GM12878 (cell line): Measurements from ENCODE around the gene MLXIP. TPM values are rescaled to one million over a fixed set of nuclear protein-coding genes. Genes with fewer than 3 reads are reported as not detected.

Source experiments
- ATAC-seq: fragments of 200-7000 bp; cut with Tn5 transposase; 3 replicates; pipeline ENCODE4 v1.9.1; 2020; ENCODE audit warnings: mild to moderate bottlenecking, moderate library complexity
- BruUV-seq: library from RNA; stranded (reverse); fragments of 400-500 nt; replicated peaks from 2 replicates; lab custom pipeline; 2021; lab: Mats Ljungman, UMichigan
- CTCF ChIA-PET: fragments of 300-600 bp; sonication (Branson Sonifier 250); formaldehyde crosslinking; extraction: SDS; loops from one replicate; lab custom pipeline; 2021; ENCODE audit warnings: inconsistent platforms; lab: Yijun Ruan, JAX
- POLR2A ChIA-PET: fragments of 350-600 bp; formaldehyde crosslinking; extraction: SDS; loops from one replicate; lab custom pipeline; 2021; ENCODE audit warnings: inconsistent platforms; lab: Charles Lee
- RAD21 ChIA-PET: fragments of 300-600 bp; sonication (Branson Sonifier 250); formaldehyde crosslinking; loops from one replicate; lab custom pipeline; 2023; ENCODE audit warnings: antibody characterized with exemption; ENCODE audit not compliant: unreplicated experiment; lab: Charles Lee
- SMC1A ChIA-PET: fragments of 300-600 bp; sonication (Branson Sonifier 250); formaldehyde crosslinking; loops from one replicate; lab custom pipeline; 2023; ENCODE audit not compliant: unreplicated experiment, uncharacterized antibody; lab: Charles Lee
- DNase-seq: peaks from one replicate; pipeline ENCODE4 v3.0.0-alpha.2; 2011; ENCODE audit warnings: low read depth, low spot score
- FAIRE-seq: peaks from 3 replicates; lab custom pipeline; 2011; peaks lifted over from hg19 to GRCh38; lab: Jason Lieb, UNC
- H2AFZ ChIP-seq: 2 replicates; pipeline ENCODE4 v1.6.0; 2011; ENCODE audit warnings: low read depth, low read length, control low read depth; ENCODE audit not compliant: control insufficient read depth
- H3K27ac ChIP-seq: 2 replicates; pipeline ENCODE4 v1.5.1; 2011; ENCODE audit warnings: control low read depth; ENCODE audit not compliant: control insufficient read depth, insufficient read depth
- H3K27me3 ChIP-seq, 2 experiments: replicated peaks in 1 of 2; 2 replicates each; pipeline versions ENCODE4 v1.6.0 to v1.6.1; 2011; ENCODE audit warnings: low read length in 1 of 2; ENCODE audit not compliant: control insufficient read depth in 2 of 2, insufficient read depth in 2 of 2
- H3K36me3 ChIP-seq, 2 experiments: 2 replicates each; pipeline ENCODE4 v1.5.1; 2011; ENCODE audit warnings: low read length in 1 of 2; ENCODE audit not compliant: control insufficient read depth in 2 of 2, insufficient read depth in 2 of 2
- H3K4me1 ChIP-seq: 2 replicates; pipeline ENCODE4 v1.6.1; 2011; ENCODE audit warnings: mild to moderate bottlenecking, low read length, moderate library complexity, mixed read lengths; ENCODE audit not compliant: control insufficient read depth, insufficient read depth
- H3K4me2 ChIP-seq: 2 replicates; pipeline ENCODE4 v1.6.0; 2011; ENCODE audit warnings: control low read depth; ENCODE audit not compliant: control insufficient read depth, insufficient read depth
- H3K4me3 ChIP-seq: fragments of 200-600 bp; sonication (generic); 2 replicates; pipeline ENCODE4 v1.5.1; 2016
- H3K79me2 ChIP-seq: 2 replicates; pipeline ENCODE4 v1.6.0; 2011; ENCODE audit warnings: low read length; ENCODE audit not compliant: control insufficient read depth, insufficient read depth
- H3K9ac ChIP-seq: 2 replicates; pipeline ENCODE4 v1.8.0; 2011; ENCODE audit warnings: low read length, control low read depth, mixed read lengths; ENCODE audit not compliant: control insufficient read depth, insufficient read depth
- H3K9me3 ChIP-seq: replicated peaks from 3 replicates; pipeline ENCODE4 v1.5.1; 2011; ENCODE audit warnings: mild to moderate bottlenecking, low read length; ENCODE audit not compliant: control insufficient read depth, insufficient read depth
- H4K20me1 ChIP-seq: 2 replicates; pipeline ENCODE4 v1.6.0; 2011; ENCODE audit not compliant: control insufficient read depth, insufficient read depth
- ASH2L ChIP-seq: fragments of 300-600, 200-600 bp; sonication (generic); IDR thresholded peaks from 2 replicates; pipeline ENCODE4 v1.6.1; 2017; ENCODE audit warnings: low read depth, mild to moderate bottlenecking, borderline replicate concordance
- ATF7 ChIP-seq: fragments of 450-650 bp; IDR thresholded peaks from 2 replicates; pipeline ENCODE4 v1.6.1; 2016; ENCODE audit warnings: low read depth, mild to moderate bottlenecking
- CBFB ChIP-seq: IDR thresholded peaks from 2 replicates; pipeline ENCODE4 v1.6.1; 2016; ENCODE audit warnings: antibody characterized with exemption, low read depth
- ELK1 ChIP-seq: IDR thresholded peaks from 2 replicates; pipeline ENCODE4 v1.6.1; 2012; ENCODE audit warnings: low read depth, low read length, improper control_type of control experiment
- FOXK2 ChIP-seq: fragments of 450-650 bp; IDR thresholded peaks from 2 replicates; pipeline ENCODE4 v1.6.1; 2017; ENCODE audit warnings: mild to moderate bottlenecking, moderate library complexity
- IKZF1 ChIP-seq: fragments of 450-650 bp; conservative IDR thresholded peaks from 2 replicates; pipeline ENCODE4 v1.6.1; 2017; ENCODE audit warnings: antibody characterized with exemption, mild to moderate bottlenecking
- JUND ChIP-seq: IDR thresholded peaks from 2 replicates; pipeline ENCODE4 v1.6.1; 2012; ENCODE audit warnings: low read depth, mild to moderate bottlenecking, low read length, improper control_type of control experiment, moderate library complexity
- KLF5 ChIP-seq: fragments of 450-650 bp; IDR thresholded peaks from 2 replicates; pipeline ENCODE4 v1.6.1; 2014; ENCODE audit warnings: mild to moderate bottlenecking; ENCODE audit not compliant: partially characterized antibody
- MXI1 ChIP-seq: fragments of 150-350 bp; IDR thresholded peaks from 2 replicates; pipeline ENCODE4 v1.6.1; 2011; ENCODE audit warnings: low read depth, mild to moderate bottlenecking, inconsistent platforms, low read length, improper control_type of control experiment
- NFIC ChIP-seq: IDR thresholded peaks from 2 replicates; pipeline ENCODE4 v1.6.1; 2012; ENCODE audit warnings: low read depth, mild to moderate bottlenecking, inconsistent platforms, low read length, moderate library complexity
- ZBTB40 ChIP-seq: fragments of 450-650 bp; IDR thresholded peaks from 2 replicates; pipeline ENCODE4 v1.6.1; 2016; ENCODE audit warnings: mild to moderate bottlenecking, moderate library complexity, borderline replicate concordance
- ZNF687 ChIP-seq: fragments of 450-650 bp; IDR thresholded peaks from 2 replicates; pipeline ENCODE4 v1.6.1; 2017; ENCODE audit warnings: mild to moderate bottlenecking, moderate library complexity
- WGBS: methylation state at CpG from one replicate; pipeline ENCODE4 v1.1.6; 2016; ENCODE audit warnings: low lambda C conversion rate; ENCODE audit not compliant: insufficient replicate concordance, insufficient coverage; ENCODE audit errors: missing lambda C conversion rate; 5-methylcytosine and 5-hydroxymethylcytosine counted together
- in situ Hi-C: fragments of 300-500 bp; cut with MboI; formaldehyde crosslinking; loops from 9 replicates; pipeline ENCODE4 v1.14.3; 2018; ENCODE audit warnings: mixed read lengths
- intact Hi-C: fragments of 100-400 bp; cut with micrococcal nuclease; formaldehyde crosslinking; loops from one replicate; pipeline ENCODE4 v1.14.2; 2022; ENCODE audit not compliant: unreplicated experiment
- polyA plus RNA-seq, 11 experiments: library from polyadenylated mRNA; depleted of rRNA in 4 of 11; unstranded in 6 of 11; stranded (reverse) in 5 of 11; fragments of >200 nt; fragmentation: Nextera tagmentation in 4 of 11; fragmentation: Illumina TruSeq in 1 of 11; extraction: Ambion mirVana in 4 of 11; extraction: Trizol in 1 of 11; gene quantifications; 1 replicate in 1 of 11; 2 replicates in 10 of 11; pipeline versions ENCODE4 v1.2.1 to v1.2.3, GENCODE V29; 2011 to 2016; ENCODE audit warnings: inconsistent platforms in 2 of 11, missing spikeins in 2 of 11, low read depth in 1 of 11
- total RNA-seq, 4 experiments: library from RNA; depleted of rRNA in 3 of 4; stranded (reverse); fragments of >200 nt in 3 of 4; fragmentation: Illumina TruSeq in 1 of 4; extraction: Trizol in 1 of 4; gene quantifications; 2 replicates each; pipeline versions ENCODE4 v1.2.1 to v1.2.3, GENCODE V29; 2013 to 2021

The MLXIP gene
- total and polyA plus RNA-seq, 10 of the 15 experiments (the other 5 are each of a cell fraction or from before 2014, with no cell fraction given), result 1.1 to 23.7 (median 7.0) TPM

GRCh38 chr12:122194804-122195203 lies 116.2 kb downstream of the MLXIP start (continued):
- TF ChIP-seq ZBTB40, result no peak
- TF ChIP-seq ELK1, result no peak

GRCh38 chr12:122195405-122195804 lies 116.8 kb downstream of the MLXIP start:
- Histone ChIP-seq H3K36me3 (no peaks in the 10 kb centered on the region), H2AFZ (no peak overlapping the region), H3K4me3 (no peak overlapping the region), H3K9me3 (peaks cover 3% of the 10 kb centered on the region; the same call in 1 of the 3 replicates), H3K27ac (no peak overlapping the region), H3K9ac (no peak overlapping the region), H3K4me1 (no peaks in the 10 kb centered on the region), H3K27me3 (no peaks in the 10 kb centered on the region; a peak in 1 of 4 replicates), H3K4me2 (no peak overlapping the region), H4K20me1 (no peaks in the 10 kb centered on the region), H3K79me2 (no peaks in the 10 kb centered on the region)
- ChIA-PET SMC1A (no interaction called here), RAD21 (no interaction called here), CTCF (interaction anchor here (0.8 to 1.0 kb wide), 2 partner anchors 14 to 64 kb away, joined by 4 to 5 read pairs; no protein-coding TSS in a partner anchor), POLR2A (no interaction called here)
- in situ Hi-C loops, result no loop called here
- 43% methylated on average over 4 of the region's 4 CpGs for WGBS
- FAIRE-seq (no peak), ATAC-seq (no peak), DNase-seq (no peak)
- intact Hi-C loops, result no loop called here
- TF ChIP-seq MXI1 (no peak), JUND (no peak), NFIC (no peak), CBFB (no peak), ZNF687 (no peak), KLF5 (no peak), ASH2L (no peak), IKZF1 (no peak), FOXK2 (no peak), ATF7 (no peak)
- BruUV-seq, result no TSS peak
